ENCODE data around the gene MRPL40.

MRPL40 gene

GRCh38 chr22:19387575-19387974 lies 44.8 kb upstream of the MRPL40 start:
- no peak for DNase-seq
- Histone ChIP-seq H3K4me3 (ENCODE audit: low read depth, low read length) (no peak overlapping the region), H3K36me3 (replicated peaks) (peaks cover 75% of the 10 kb centered on the region), H3K27me3 (replicated peaks) (no peaks in the 10 kb centered on the region), H3K27ac (no peak overlapping the region)
- in situ Hi-C loops (cut with HindIII; ENCODE audit: low pct_ligation_motif_present, low sequenced_read_pairs) = no loop called here
- TF ChIP-seq CTCF (IDR thresholded peaks at IDR 0.05; ENCODE audit: low read depth, low read length, missing control alignments) = no peak

- no peak overlapping the region for H3K4me3 ChIP-seq (ENCODE audit: low read depth, low read length)
- H3K27me3 ChIP-seq (replicated peaks) = no peaks in the 10 kb centered on the region
- H3K27ac ChIP-seq = no peak overlapping the region
- TF ChIP-seq CTCF (IDR thresholded peaks at IDR 0.05; ENCODE audit: low read depth, low read length, missing control alignments) = no peak
- DNase-seq = no peak
- H3K36me3 ChIP-seq (replicated peaks) = peaks cover 77% of the 10 kb centered on the region
- in situ Hi-C loops (cut with HindIII; ENCODE audit: low pct_ligation_motif_present, low sequenced_read_pairs) = no loop called here
Measured at GRCh38 chr22:19393704-19394103, 38.6 kb upstream of the MRPL40 start.

GRCh38 chr22:19394274-19395050 lies 37.9 kb upstream of the MRPL40 start:
- no peaks in the 10 kb centered on the region for H3K27me3 ChIP-seq (replicated peaks)
- peaks cover 73% of the 10 kb centered on the region for H3K36me3 ChIP-seq (replicated peaks)
- no peak overlapping the region for H3K4me3 ChIP-seq (ENCODE audit: low read depth, low read length)
- TF ChIP-seq CTCF (IDR thresholded peaks at IDR 0.05; ENCODE audit: low read depth, low read length, missing control alignments) = no peak
- no peak for DNase-seq
- no peak overlapping the region for H3K27ac ChIP-seq
- in situ Hi-C loops (cut with HindIII; ENCODE audit: low pct_ligation_motif_present, low sequenced_read_pairs) = no loop called here

- Histone ChIP-seq H3K4me3 (ENCODE audit: low read depth, low read length) (no peak overlapping the region), H3K27ac (no peak overlapping the region), H3K27me3 (replicated peaks) (no peaks in the 10 kb centered on the region), H3K36me3 (replicated peaks) (peaks cover 69% of the 10 kb centered on the region)
- no peak for TF ChIP-seq CTCF (IDR thresholded peaks at IDR 0.05; ENCODE audit: low read depth, low read length, missing control alignments)
- in situ Hi-C loops (cut with HindIII; ENCODE audit: low pct_ligation_motif_present, low sequenced_read_pairs) = no loop called here
- no peak for DNase-seq
Measured at GRCh38 chr22:19395276-19395675, 37.1 kb upstream of the MRPL40 start.

- H3K27me3 ChIP-seq (replicated peaks) = no peaks in the 10 kb centered on the region
- in situ Hi-C loops (cut with HindIII; ENCODE audit: low pct_ligation_motif_present, low sequenced_read_pairs) = no loop called here
- no peak for TF ChIP-seq CTCF (IDR thresholded peaks at IDR 0.05; ENCODE audit: low read depth, low read length, missing control alignments)
- no peak for DNase-seq
- H3K4me3 ChIP-seq (ENCODE audit: low read depth, low read length) = no peak overlapping the region
- H3K27ac ChIP-seq = no peak overlapping the region
- H3K36me3 ChIP-seq (replicated peaks) = peaks cover 75% of the 10 kb centered on the region
Measured at GRCh38 chr22:19396561-19396933, 35.8 kb upstream of the MRPL40 start.
